SHP77 (cell line): ENCODE measurements around the gene EID1.
A peak's percentile ranks its signal among the peaks of the same experiment; 100 is the strongest.
"Not testable (repeated sequence)": the region's sequence is repeated elsewhere in the genome, so short reads cannot be mapped to it uniquely, and the experiment has no call there.

Source experiments
- DNase-seq, 2 experiments: peaks; one replicate each; lab custom pipeline; 2025; lab: John Stamatoyannopoulos, UW

The EID1 gene

DNA sequence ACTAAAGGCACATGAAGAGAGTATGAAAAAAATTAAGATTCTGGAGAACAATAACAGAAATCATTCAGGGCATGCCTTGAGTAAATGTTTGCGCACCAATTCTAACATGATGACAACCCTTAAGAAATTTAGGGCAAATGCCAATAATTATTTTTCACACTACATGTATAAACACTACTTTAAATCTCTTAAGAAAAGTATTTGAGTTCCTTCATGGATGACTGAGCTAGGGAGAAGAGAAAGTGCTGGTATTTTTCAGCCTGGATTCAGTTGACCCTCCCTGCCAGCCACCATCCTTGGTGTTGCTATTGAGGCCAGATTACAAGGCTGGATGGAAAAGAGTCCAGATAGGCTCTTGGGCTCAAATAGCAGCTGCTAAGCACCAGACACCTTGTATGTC lies 8.0 kb upstream of the EID1 start:
- no peak for DNase-seq

DNA sequence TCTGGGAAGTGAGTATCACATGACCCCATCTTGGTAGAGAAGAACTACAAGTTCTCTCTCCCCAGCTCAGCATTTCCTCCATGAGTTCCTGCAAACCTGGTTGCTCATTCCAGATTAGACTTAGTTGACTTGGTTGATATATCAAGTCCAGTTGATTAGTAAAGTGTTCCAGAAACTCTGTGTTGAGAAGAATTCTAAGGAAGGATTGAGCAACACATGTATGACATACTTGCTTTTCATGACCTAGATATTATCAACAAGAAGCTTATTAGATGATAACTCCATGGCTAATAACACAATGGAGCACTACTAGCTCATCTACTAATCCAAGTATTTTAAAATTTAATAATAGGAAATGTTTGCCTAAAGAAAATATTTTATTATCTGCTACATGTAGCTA lies 6.4 kb upstream of the EID1 start:
- DNase-seq, result no peak

DNA sequence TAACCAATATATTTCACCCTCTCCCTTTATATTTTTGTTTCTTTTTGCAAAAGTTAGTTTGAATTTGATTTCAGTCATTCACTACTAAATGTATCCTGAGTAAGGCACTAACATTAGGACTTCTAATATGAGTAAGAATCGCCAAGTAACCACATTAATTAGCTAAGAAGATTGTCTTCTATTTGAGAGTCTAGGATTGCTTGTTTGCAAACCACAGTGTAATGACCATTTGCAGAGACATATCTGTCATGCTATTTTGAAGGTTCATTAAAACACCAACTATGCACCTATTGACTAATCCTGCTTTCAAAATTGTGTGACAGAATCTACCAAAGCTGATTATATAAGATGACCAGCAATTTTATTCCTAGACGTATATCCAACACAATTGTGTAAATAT lies 5.3 kb upstream of the EID1 start:
- no peak for DNase-seq

DNA sequence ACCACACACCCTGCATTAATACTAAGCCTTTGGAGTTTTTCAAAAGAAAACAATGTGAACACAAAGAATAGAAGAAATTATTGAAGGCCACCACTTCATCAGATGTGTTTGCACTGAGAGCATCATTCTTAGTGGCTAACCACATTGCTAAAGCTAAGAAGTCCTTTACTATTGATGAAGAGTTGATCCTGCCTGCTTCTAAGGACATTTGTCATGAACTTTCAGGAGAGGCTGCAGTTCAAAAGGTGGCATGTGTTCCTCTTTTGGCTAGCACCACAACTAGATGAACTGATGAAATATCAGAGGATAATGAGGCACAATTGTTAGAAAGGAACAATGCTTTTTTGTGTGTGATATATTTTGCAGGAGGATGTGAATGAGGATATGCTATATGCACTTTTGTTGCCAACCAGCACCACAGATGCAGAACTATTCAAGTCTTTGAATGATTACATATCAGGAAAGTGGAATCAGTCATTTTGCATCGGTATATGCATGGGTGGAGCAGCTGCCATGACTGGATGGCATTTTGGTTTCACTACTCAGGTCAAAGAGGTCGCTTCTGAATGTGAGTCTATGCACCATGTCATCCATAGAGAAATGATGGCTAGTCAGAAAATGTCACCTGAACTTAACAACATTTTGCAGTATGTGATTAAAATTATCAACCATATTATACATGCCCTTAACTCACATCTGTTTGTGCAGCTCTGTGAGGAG lies 2.5 kb upstream of the EID1 start:
- DNase-seq, result no peak

DNA sequence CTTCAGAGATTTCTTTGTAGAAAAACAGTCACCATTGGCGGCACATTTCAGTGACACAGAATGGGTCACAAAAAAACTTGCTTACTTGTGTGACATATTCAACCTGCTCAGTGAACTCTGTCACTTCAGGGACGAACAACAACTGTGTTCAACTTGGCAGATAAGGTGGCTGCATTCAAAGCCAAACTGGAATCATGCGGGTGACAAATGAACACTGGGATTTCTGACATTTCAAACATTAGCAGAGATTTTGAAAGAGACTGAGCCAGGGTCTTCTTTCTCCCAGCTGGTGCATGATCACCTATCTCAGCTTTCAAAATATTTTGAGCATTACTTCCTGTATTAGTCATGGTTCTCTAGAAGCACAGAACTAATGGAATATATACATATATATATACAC lies 1.9 kb upstream of the EID1 start:
- DNase-seq, result no peak

DNA sequence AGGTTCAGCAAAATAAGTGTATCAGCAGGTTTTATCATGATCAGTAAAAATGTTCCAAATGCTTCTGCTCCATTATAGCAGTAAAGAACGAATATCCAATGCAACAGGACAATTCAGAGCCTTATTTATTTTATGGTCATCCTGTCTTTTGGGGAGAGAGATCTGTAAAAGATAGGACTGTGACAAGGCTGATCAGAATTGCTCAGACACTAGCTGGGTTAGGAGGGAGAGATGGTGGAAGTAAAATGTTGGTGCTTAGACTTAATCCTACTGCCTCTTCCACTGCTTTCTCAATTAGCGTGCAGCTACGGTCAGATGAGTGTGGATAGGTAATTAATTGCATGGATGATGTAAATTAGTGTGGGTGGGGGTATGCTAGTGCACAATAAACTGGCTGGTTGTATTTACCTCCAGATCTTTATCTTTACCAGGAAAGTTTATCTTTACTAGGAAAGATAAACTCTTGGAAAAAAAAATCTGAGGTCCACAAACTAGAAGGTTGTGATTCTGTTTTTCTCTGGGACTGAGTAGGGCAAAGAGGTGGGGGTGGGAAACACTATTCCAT lies 2.2 kb downstream of the EID1 start:
- no peak for DNase-seq

DNA sequence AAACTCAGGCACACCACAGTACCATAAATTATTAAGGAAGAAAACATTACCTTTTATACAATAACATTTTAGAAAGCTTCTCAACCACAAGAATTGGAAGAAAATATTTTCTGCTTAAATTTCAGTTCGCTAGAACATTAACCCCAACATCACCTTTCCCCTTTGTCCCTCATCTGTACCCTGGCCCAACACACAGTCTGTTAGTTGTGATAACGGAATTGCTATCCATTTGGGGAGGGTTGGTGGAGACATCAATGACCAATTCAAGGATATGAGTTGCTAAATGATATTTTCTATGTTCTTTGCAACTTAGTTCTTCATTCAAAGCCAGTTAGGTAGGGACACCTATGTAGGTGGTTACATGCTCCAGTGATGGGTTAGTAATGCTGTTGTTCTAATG lies 5.8 kb downstream of the EID1 start:
- no peak for DNase-seq

DNA sequence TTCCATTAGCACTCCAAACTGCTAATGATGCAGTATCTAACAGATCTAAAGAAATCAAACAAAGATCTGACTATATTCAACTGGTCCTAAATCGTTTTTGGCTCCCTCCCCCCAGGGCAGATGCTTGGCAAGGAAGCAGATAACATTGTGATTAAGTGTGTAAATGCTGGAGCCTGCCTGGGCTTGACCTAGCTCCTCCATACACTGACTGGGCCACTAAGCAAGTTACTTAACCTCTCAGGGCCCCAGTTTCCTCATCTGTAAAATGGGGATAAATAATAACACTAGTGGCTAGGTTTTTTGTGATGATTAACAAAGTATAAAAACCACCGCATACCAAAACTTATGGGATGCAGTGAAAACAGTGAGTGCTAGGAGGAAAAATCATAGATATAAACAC lies 9.2 kb downstream of the EID1 start:
- DNase-seq, result no peak

DNA sequence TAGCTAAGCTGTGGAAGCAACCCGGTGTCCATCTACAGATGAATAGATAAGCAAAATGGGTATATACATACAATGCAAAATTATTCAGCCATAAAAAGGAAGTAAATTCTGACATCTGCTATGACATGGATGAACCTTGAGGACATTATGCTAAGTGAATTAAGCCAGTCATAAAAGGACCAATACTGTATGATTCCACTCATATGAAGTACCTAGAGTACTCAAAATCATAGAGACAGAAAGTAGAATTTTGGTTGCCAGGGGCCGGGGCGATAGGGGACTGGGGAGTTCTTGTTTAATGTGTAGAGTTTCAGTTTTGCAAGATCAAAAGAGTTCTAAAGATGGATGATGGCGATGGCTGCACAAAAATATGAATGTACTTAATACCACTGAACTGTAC lies 10.3 kb downstream of the EID1 start:
- DNase-seq, result no peak

DNA sequence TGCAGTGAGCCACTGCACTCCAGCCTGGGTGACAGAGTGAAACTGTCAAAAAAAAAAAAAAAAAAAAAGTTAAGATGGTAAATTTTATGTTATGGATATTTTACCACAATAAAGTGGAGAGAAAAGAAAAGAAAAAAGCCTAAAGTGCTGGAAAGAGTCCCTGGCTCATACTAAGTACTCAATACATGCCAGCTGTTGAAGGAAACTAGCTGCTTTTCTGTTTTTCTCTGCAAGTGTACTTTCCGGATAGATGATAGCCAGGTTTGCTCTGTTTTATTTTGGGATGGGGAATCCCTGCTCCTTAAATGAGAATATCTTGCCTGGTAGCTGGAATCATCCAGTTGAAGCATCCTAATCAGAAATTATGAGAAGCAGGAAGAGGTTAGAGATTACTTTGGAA lies 10.9 kb downstream of the EID1 start:
- no peak for DNase-seq

DNA sequence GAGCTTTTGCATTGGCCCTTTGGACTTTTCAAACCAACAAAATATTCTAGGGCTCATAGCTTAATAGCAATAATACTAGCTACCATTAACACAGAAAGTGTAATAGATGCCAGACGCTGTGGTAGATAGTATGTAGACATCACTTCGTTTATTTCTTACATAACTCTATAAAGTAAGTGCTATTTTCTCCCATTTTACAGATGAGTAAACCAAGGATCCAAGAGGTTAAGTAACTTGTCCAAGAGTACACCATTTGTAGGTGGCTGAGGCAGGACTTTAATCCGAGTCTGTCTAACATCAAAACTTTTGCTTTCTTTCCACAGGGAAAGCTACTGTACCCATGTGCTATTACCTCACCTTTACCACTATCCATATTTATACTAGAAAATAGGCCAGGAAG lies 12.0 kb downstream of the EID1 start:
- no peak for DNase-seq

DNA sequence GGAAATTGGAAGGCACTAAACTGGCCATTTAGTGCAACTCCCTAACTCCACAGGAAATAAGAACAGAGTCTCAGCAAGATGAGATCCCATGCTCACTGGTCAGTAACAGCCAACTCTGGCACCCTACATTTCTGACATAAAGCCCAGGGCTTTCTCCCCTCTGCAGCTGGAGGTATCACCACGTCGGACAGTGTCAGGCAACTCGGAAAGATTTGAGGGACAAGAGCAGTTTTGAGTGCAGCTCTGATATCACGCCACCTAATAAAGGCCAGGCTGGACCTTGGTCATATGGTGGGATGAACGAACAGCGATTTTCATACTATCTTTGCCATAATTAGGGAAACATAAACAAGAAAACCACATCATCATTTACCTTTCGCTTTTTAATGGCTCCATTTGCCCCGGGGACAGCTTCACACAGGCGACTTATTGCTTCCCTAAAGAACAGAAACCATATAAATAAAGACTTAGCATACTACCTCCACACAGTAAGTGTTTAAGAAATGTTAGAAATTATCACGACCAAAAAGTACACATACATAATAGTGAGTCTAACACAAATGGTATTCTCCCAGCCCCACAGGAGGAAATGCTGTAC lies 12.5 kb downstream of the EID1 start:
- DNase-seq, result no peak

DNA sequence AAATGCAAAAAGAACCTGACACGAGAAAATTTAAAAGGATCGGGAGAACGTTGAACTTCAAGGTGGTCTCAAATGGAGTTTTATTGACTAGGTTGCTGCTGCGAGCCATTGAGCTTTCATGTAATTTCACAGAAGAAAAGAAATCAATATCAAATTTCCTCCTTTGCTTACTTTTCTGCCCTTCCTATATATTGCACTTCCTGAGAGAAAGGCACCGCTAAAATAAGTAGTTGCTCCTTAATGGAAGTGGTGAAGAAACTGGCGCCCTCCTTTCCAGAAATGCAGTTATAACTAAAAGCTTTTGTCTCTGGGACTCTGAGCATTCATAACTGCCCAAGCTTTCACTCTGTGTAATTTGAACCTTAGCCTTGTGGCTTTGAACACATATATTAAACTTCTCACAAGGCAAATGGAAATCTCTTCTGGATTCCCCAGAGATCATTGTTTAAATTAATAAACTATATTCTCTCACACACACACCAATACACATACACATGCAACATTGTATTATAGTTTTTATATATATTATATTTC lies 13.4 kb downstream of the EID1 start:
- no peak for DNase-seq

DNA sequence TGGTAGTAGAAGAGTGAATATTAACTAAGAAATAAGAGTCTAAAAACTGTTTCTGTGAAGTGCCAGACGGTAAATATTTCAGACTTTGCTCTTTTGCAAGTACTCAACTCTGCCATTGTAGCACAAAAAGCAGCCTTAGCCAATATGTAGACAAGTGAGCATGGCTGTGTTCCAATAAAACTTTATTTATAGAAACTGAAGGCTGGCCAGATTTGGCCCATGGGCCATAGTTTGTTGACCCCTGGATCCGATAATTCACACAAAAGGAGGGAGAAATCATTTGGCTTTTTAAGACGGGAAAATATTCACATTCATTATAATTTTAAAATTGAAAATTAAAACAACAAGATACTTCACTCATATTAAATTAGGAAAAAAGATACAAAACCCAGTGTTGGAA lies 15.4 kb downstream of the EID1 start:
- DNase-seq, result no peak

DNA sequence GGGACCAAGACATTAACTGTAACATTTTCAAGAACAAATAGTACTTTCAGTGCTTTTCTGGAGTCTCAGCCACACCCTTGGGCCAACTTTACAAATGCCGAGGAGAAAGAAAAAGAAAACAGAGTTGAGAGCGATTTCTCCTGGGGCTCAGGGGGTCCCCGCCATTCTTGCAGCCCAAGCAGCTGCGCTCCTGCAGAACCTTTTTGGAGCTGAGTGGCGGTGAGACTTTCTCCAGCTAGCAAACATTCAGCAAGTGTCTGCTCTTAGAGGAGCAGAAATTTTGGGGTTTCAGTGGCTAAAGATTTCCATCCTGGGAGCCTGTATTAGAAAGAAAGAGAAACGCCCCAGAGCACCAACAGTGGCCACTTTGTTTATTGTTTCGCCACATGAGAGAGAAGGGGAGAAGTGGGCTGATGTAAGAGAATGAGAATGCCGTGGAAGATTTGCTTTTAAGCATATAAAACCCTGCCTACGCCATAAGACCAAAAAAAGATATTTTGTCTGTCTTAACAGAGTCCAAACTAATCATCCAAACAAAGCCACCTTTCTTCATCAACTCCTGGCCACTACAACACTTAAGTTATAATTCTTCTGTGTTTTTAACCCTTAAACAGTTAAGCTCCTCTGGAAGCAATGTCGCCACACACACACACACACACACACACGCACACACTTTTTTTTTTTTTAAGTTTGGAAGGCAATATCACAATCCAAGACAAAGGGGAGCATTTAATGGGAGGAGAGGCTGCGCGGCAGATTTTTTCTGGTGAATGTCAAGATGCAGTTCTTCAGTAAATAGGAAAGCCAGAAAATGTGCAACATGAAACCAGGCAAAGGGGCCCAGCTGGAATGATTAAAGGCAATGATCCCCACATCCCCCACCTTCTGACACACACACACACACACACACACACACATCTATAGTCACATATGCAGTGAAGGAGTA lies 19.2 kb downstream of the EID1 start:
- DNase-seq, result peak in 1 of 2 experiments; percentile 2

DNA sequence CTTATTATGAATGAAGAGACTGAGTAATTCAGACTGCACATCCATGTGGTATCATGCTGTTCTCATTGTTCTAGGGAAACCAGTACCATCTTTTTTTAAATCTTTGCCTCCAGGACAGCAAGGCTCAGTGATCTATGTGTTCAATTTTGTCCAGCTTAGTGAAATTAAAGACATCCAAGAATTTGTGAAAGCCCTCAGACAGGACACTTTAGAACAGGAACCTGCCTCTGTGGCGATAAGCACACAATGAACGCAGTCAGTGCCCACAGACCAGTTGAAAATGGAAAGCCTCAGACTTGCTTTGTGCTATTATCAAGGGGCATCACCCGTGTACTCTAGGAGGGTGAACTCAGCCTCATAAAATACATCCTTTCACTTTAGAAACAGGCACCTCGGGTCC lies 20.1 kb downstream of the EID1 start:
- peak in 1 of 2 experiments; percentile 1 for DNase-seq

DNA sequence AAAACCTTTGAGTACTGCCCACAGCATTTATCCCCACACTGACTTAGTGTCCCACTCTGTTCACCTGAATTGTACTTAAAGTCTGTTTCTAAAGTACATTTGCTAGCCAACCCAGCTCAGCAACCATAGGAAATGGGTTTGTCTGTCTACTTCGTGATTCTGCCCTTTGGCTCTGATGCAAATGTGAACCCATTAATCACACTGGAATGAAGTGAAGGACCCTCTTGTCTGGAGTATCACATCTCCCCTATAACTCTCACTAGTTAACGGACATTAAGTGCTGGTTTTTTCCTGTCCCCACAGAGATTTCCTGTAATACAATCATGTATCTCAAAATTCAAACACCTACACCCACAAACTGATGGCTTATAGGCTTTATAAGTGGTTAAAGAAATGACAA lies 20.5 kb downstream of the EID1 start:
- DNase-seq, result no peak

DNA sequence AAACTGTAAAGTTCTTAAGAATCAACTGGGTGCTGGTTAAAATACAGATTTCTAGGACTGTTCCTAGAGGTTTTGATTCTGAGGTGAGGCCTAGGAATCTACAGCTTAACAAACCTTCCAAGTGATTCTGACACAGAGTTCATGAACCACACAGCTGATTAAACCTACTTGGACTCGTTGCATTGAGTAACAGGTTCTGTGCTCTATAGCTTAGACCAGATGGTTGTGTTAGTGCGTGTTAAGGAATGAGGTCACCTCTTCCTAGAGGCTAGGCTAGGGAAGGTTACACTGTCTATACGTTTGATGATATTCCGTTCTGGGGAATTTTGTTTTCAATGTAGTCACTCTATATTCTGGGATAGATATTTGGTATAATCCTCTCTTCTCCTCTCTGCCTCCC lies 21.9 kb downstream of the EID1 start:
- no peak for DNase-seq

DNA sequence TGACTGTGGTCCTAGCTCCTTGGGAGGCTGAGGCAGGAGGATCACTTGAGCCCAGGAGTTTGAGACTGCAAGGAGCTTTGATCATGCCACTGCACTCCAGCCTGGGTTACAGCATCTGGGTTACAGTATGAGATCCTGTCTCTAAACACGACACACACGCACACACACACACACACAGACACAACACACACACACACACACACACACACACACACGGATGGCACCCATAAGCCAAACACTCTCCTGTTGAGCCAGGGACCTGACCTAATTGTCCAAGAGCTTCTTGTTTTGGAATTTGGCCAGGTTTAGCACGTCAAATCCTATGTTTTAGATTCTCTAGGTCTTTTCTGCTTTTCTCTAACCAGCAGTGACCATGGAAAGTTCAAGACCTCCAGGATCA lies 26.8 kb downstream of the EID1 start:
- no peak for DNase-seq

DNA sequence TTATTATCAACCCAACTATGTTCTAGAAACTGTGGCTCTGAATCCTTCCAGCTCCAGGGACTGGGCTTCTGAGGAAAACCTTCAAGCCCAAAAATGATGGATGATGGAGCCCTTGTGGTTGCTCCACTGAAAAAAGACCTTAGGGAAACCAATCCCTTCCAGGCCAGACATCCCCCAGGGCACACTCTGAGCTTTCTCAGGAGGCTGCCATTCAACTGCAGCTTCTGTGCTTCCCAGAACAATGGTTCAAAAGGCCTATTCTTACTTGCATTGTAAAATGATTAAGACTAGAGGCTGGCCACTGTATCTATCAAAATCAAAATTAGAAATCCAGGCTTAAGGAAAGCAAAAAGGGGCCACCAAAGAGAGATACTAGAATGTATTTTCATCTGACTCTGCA lies 27.3 kb downstream of the EID1 start:
- no peak for DNase-seq

DNA sequence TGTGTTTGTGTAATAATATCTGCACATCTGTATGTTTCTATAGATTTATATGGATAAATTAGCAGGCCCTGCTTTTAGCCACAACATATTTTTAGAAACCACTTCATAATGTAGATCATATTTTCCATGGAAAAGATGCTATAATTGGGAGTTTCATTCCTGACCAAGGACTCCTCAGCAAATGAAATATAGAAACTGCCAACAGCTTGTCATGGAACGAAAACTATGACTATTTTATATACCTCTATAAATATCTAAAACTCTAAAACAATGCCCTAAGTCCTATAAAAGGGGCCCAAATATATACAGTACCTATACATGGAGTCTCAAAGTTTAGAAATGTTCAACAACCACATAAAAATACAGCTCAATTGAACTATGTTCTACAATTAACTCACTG lies 27.9 kb downstream of the EID1 start:
- no peak for DNase-seq

DNA sequence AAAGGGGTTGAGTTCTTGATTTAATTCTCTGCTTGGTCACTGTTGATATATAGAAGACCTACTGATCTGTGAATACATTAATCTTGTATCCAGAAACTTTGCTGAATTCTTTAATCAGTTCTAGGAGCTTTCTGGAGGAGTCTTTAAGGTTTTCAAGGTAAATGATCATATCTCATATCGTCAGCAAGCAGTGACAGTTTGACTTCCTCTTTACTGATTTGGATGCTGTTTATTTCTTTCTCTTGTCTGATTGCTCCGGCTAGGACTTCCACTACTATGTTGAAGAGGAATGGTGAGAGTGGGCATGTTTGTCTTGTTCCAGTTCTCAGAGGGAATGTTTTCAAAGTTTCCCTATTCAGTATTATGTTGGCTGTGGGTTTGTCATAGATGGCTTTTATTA lies 31.4 kb downstream of the EID1 start:
- DNase-seq, result not testable (repeated sequence)
